HEK293T (cell line): ENCODE results near the gene USP22.

ENCODE experiments used
- BHLHE40 ChIP-seq: fragments of 450-650 bp; IDR thresholded peaks from 2 replicates; pipeline ENCODE4 v1.6.1; 2016; ENCODE audit warnings: mild to moderate bottlenecking, moderate library complexity, borderline replicate concordance
- CTBP1 ChIP-seq: fragments of 450-650 bp; IDR thresholded peaks from 2 replicates; pipeline ENCODE4 v1.6.1; 2016; ENCODE audit warnings: borderline replicate concordance
- ELF4 ChIP-seq: fragments of 450-650 bp; IDR thresholded peaks from 2 replicates; pipeline ENCODE4 v1.6.1; 2017; ENCODE audit warnings: antibody characterized with exemption
- FOXA1 ChIP-seq: fragments of 450-650 bp; IDR thresholded peaks from 2 replicates; pipeline ENCODE4 v1.6.1; 2016; ENCODE audit warnings: mild to moderate bottlenecking
- FOXK2 ChIP-seq: fragments of 450-650 bp; IDR thresholded peaks from 2 replicates; pipeline ENCODE4 v1.6.1; 2016; ENCODE audit warnings: mild to moderate bottlenecking
- FOXM1 ChIP-seq: fragments of 450-650 bp; IDR thresholded peaks from 2 replicates; pipeline ENCODE4 v1.6.1; 2017; ENCODE audit warnings: mild to moderate bottlenecking, borderline replicate concordance
- HDGF ChIP-seq: fragments of 450-650 bp; IDR thresholded peaks from 2 replicates; pipeline ENCODE4 v1.6.1; 2017; ENCODE audit warnings: antibody characterized with exemption, borderline replicate concordance
- L3MBTL2 ChIP-seq: fragments of 450-650 bp; conservative IDR thresholded peaks from 2 replicates; pipeline ENCODE4 v1.6.1; 2016; ENCODE audit warnings: mild to moderate bottlenecking
- PKNOX1 ChIP-seq: fragments of 450-650 bp; IDR thresholded peaks from 2 replicates; pipeline ENCODE4 v1.6.1; 2016
- SP1 ChIP-seq: fragments of 450-650 bp; IDR thresholded peaks from 2 replicates; pipeline ENCODE4 v1.6.1; 2017
- TARDBP ChIP-seq: fragments of 450-650 bp; IDR thresholded peaks from 2 replicates; pipeline ENCODE4 v1.6.1; 2016
- ZNF384 ChIP-seq: fragments of 450-650 bp; IDR thresholded peaks from 2 replicates; pipeline ENCODE4 v1.6.1; 2016

GRCh38 chr17:21061971-21062526 is 19.2 kb upstream of the USP22 start:
- TF ChIP-seq SP1 (no peak), ZNF384 (no peak), FOXA1 (no peak), CTBP1 (no peak), TARDBP (no peak), L3MBTL2 (no peak), FOXM1 (no peak), ELF4 (no peak), FOXK2 (no peak), BHLHE40 (no peak), PKNOX1 (no peak), HDGF (no peak)
